Tibial nerve (tissue), 4 donors: ENCODE results near the gene GPR55. TPM values are rescaled to one million over a fixed set of nuclear protein-coding genes. Genes with fewer than 3 reads are reported as not detected.

Experiments used
- DNase-seq, 2 donors: peaks; one replicate each; pipeline ENCODE4 v3.0.0-alpha.2; 2019; ENCODE audit warnings: low spot score in 2 of 2
- H3K27ac ChIP-seq, 4 donors: fragments of 200-600 bp; sonication (generic) in 3 of 4; one replicate each; pipeline ENCODE4 v1.5.1; 2017 to 2019; ENCODE audit warnings: mild to moderate bottlenecking in 1 of 4
- H3K27me3 ChIP-seq, 2 donors: fragments of 200-600 bp; sonication (generic) in 1 of 2; one replicate each; pipeline versions ENCODE4 v1.5.1 to v1.6.0; 2017 to 2019
- H3K36me3 ChIP-seq, 3 donors: fragments of 200-600 bp; sonication (generic); one replicate each; pipeline ENCODE4 v1.5.1; 2018 to 2019
- H3K4me1 ChIP-seq, 4 donors: fragments of 200-600 bp; sonication (generic) in 3 of 4; one replicate each; pipeline ENCODE4 v1.5.1; 2017 to 2019
- H3K4me3 ChIP-seq, 4 donors: fragments of 200-600 bp; sonication (generic) in 3 of 4; one replicate each; pipeline ENCODE4 v1.5.1; 2017 to 2019; ENCODE audit warnings: mild to moderate bottlenecking in 1 of 4, moderate library complexity in 1 of 4
- H3K9me3 ChIP-seq, 4 donors: fragments of 200-600 bp; sonication (generic) in 3 of 4; one replicate each; pipeline ENCODE4 v1.5.1; 2017 to 2019
- EP300 ChIP-seq, 2 donors: sonication (generic); formaldehyde crosslinking; IDR thresholded peaks; one replicate each; pipeline ENCODE4 v1.6.1; 2017; ENCODE audit warnings: antibody characterized with exemption in 2 of 2, mild to moderate bottlenecking in 1 of 2
- POLR2A ChIP-seq, 2 donors: fragments of 450-650 bp; IDR thresholded peaks; one replicate each; pipeline ENCODE4 v1.6.1; 2017; ENCODE audit warnings: antibody characterized with exemption in 2 of 2, mild to moderate bottlenecking in 2 of 2, moderate library complexity in 2 of 2
- WGBS, 2 donors: methylation state at CpG; one replicate each; pipeline ENCODE4 v1.1.5; 2018; 5-methylcytosine and 5-hydroxymethylcytosine counted together
- total RNA-seq, 4 donors: library from RNA; depleted of rRNA; stranded (reverse); fragments of >200 nt; gene quantifications; one replicate each; pipeline ENCODE4 v1.1.0, GENCODE V29; 2016
- TF ChIP-seq, protein P1 (sequence below), 5 experiments: fragments of 200-600 bp in 3 of 5; fragments of 450-650 bp in 2 of 5; sonication (generic) in 3 of 5; IDR thresholded peaks; one replicate each; pipeline ENCODE4 v1.5.1; 2016 to 2019; ENCODE audit warnings: antibody characterized with exemption in 5 of 5, mild to moderate bottlenecking in 3 of 5, moderate library complexity in 2 of 5

GPR55 gene
- total RNA-seq, 4 donors from 2014 or later, result 0.21 TPM; not detected in 3

DNA sequence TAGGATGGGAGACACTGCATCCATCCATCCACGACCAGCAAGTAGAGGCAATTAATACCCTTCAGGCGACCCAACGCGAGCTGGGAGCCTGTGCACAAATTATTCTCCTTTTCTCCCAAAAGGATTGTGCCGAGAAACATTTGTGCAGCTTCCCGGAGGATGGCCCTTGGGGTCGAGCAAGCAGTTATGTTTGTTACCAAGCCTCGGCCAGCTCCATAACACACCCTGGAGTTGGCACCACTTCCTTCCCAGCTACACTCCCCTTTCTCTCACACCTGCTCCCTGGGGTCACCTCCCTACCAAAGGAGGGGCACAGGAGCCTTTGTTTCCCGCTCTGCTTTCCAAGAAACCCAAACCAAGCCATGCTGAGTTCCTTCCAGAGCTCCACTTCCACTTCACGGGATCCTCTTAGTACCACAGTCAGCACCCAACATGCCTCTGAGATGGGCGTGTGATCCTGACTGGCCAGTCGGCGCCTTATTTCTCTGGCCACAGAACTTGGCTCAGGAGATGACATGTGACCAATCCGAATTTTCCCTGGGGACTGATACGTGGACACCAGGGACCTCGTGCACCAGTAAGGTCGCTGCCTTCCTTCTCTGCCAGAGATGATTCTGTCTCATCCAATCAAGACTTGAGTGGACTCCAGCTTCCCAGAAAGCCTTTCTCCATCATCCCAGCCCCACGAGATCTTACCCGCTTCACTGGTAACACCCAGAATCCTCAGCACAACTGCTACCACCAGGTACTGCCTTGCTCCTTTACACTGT lies 28.5 kb downstream of the GPR55 start:
- DNase-seq, result no peak
- Histone ChIP-seq H3K27ac (no peak overlapping the region), H3K36me3 (no peaks in the 10 kb centered on the region), H3K4me3 (no peak overlapping the region), H3K27me3 (peaks cover 0 to 4% of the 10 kb centered on the region in 2 donors), H3K4me1 (peaks cover 0 to 8% (median 4%) of the 10 kb centered on the region in 4 donors), H3K9me3 (peaks cover 0 to 8% (median 0%) of the 10 kb centered on the region in 4 donors)
- WGBS, 2 donors, result 77 to 86% methylated on average over 19 of the region's 19 CpGs
- no peak for TF ChIP-seq POLR2A (IDR thresholded peaks at IDR 0.05)
- TF ChIP-seq EP300 (IDR thresholded peaks at IDR 0.05), result no peak
- TF ChIP-seq, protein P1, sequence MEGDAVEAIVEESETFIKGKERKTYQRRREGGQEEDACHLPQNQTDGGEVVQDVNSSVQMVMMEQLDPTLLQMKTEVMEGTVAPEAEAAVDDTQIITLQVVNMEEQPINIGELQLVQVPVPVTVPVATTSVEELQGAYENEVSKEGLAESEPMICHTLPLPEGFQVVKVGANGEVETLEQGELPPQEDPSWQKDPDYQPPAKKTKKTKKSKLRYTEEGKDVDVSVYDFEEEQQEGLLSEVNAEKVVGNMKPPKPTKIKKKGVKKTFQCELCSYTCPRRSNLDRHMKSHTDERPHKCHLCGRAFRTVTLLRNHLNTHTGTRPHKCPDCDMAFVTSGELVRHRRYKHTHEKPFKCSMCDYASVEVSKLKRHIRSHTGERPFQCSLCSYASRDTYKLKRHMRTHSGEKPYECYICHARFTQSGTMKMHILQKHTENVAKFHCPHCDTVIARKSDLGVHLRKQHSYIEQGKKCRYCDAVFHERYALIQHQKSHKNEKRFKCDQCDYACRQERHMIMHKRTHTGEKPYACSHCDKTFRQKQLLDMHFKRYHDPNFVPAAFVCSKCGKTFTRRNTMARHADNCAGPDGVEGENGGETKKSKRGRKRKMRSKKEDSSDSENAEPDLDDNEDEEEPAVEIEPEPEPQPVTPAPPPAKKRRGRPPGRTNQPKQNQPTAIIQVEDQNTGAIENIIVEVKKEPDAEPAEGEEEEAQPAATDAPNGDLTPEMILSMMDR (IDR thresholded peaks at IDR 0.05), result no peak

DNA sequence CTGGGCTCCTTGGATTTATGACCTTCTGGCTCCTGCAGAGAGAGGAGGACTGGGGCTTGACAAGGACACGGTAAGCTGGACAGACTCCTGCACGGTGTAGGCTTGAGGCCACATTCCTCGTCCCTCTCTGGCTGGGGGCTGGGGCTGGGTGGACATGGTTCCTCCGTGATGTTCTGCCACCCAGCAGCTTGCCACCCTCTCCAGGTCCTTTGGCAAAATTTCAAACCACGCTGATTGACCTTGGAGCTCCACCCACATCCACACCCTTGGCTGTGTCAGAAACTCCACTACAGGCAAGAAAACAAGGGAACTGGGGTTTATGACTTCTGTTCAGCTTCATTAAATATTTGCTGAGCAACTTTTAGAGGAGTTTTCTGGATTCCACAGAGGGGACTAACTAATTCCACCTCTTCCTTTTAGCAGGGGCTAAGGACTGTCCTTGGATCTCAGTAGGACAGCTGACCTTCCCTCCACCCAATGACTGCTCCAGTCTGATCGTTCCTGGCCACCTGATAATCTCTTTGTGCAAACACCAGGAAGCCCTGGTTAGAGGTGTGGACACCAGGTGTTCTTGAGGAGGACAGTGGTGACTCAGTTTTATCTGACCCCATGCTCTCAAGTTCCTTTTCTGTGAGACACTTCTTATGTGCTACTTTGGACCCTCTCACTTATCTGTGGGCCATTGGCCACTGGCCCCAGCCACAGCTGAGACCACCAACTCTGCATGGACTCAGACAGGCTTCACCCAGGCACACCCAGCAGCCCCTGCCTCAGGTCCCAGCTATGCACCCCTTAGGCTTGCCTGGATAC lies 29.3 kb downstream of the GPR55 start:
- Histone ChIP-seq H3K9me3 (peaks cover 0 to 8% (median 0%) of the 10 kb centered on the region in 4 donors), H3K36me3 (no peaks in the 10 kb centered on the region), H3K4me1 (peaks cover 0 to 8% (median 4%) of the 10 kb centered on the region in 4 donors), H3K4me3 (no peak overlapping the region), H3K27ac (peak overlapping the region in 1 of 4 donors; percentile 50), H3K27me3 (peaks cover 0 to 4% of the 10 kb centered on the region in 2 donors)
- 45 to 55% methylated on average over 6 of the region's 6 CpGs for WGBS, 2 donors
- no peak for DNase-seq
- TF ChIP-seq EP300 (IDR thresholded peaks at IDR 0.05) (no peak), POLR2A (IDR thresholded peaks at IDR 0.05) (no peak)
- TF ChIP-seq, protein P1 (IDR thresholded peaks at IDR 0.05), result no peak

DNA sequence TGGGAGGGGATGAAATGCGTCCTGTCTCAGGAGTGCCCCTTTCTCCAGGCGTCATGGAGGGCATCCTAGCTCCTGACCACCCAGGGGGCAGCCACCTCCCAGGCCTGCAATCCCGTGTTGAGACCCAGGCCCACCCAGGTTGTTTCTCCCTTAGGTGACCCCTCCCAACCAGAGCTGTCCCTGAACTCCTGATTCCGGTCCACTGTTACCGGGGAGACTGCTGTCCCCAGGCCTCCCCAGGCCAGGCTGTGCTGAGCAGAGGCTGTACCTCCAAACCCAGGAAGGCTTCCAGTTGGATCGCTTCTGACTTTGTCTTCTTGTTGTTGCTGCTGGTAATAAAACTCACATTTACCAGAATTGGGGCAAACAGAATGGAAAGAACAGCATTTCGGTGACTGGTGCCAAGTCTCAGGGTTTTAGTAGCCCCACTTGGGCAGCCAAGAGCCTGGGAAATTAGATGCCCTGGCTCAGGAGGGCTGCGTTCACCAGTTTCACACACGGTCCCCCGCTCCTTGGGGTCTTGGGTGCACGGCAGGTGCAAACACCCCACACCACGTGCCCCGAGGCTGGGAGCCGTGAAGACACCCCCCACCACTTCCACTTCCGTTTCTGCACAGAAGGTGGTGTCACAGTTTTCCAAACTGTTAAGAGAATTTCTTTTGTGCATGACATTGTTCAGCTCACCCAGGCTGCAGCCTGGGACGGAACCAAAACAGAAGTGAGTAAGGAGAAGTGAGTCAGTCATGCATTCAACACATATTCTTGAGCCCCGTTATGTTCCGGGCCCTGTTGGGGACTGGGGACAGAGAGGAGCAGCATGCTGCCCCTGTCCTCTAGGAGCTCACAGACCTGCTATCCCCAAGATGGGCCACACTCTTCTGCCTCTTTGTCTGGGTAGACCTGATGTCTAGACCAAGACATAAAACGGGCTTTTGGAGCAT lies 30.9 kb downstream of the GPR55 start:
- Histone ChIP-seq H3K27ac (no peak overlapping the region), H3K9me3 (peaks cover 0 to 8% (median 0%) of the 10 kb centered on the region in 4 donors), H3K36me3 (no peaks in the 10 kb centered on the region), H3K4me3 (no peak overlapping the region), H3K4me1 (peaks cover 0 to 8% (median 2%) of the 10 kb centered on the region in 4 donors), H3K27me3 (peaks cover 0 to 4% of the 10 kb centered on the region in 2 donors)
- DNase-seq, result no peak
- no peak for TF ChIP-seq POLR2A (IDR thresholded peaks at IDR 0.05)
- WGBS, 2 donors, result 64 to 71% methylated on average over 17 to 19 of the region's 19 CpGs

DNA sequence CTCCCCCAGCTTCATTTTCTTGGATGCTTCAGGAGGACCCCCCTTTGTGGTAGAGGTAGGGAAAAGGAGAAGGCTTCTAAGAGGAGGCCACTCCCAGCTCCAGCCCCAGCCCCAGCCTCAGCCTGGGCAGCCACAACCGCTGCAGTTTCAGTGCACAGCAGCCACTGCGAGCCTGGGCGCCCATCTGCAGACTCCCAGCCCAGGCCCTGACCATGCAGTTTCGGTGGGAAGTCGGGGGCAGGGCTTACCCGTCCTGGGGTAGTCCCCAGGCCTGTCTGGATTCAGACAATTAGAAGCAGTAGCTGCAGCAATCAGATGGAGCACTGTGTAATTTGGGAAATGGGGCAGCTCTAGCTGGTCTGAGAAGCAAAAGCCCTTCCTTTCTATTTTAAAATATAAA lies 31.7 kb downstream of the GPR55 start:
- Histone ChIP-seq H3K27ac (no peak overlapping the region), H3K4me3 (no peak overlapping the region), H3K4me1 (peaks cover 0 to 8% (median 0%) of the 10 kb centered on the region in 4 donors), H3K9me3 (peaks cover 0 to 8% (median 0%) of the 10 kb centered on the region in 4 donors), H3K27me3 (peaks cover 0 to 4% of the 10 kb centered on the region in 2 donors), H3K36me3 (no peaks in the 10 kb centered on the region)
- DNase-seq, result no peak
- WGBS, 2 donors, result 27 to 37% methylated on average over 6 of the region's 6 CpGs
- TF ChIP-seq, protein P1 (IDR thresholded peaks at IDR 0.05), result no peak
- TF ChIP-seq EP300 (IDR thresholded peaks at IDR 0.05) (no peak), POLR2A (IDR thresholded peaks at IDR 0.05) (no peak)

DNA sequence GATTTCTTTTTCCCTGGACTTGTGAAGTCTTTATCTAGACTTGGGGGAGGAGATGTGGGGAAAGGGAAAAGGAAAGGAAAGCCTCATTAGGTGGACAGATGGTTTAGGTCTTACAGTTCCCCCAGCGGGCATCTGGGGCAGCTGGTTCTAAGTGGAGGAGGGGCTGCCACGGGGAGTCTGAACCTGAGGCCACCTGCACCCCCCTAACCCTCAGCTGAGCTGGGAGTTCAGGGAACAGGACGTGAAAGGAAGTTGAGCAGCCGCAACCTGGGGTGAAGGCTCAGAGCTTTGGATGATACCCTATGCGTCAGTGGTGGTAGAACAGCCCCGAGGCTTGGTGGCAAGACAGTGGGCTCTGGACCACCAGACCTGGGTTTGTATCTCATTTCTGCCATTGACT lies 33.5 kb downstream of the GPR55 start:
- WGBS, 2 donors, result 58 to 63% methylated on average over 6 of the region's 6 CpGs
- no peak for TF ChIP-seq POLR2A (IDR thresholded peaks at IDR 0.05)
- no peak for TF ChIP-seq EP300 (IDR thresholded peaks at IDR 0.05)
- TF ChIP-seq, protein P1 (IDR thresholded peaks at IDR 0.05), result no peak
- no peak overlapping the region for H3K4me3 ChIP-seq
- H3K9me3 ChIP-seq, result peaks cover 0 to 8% (median 0%) of the 10 kb centered on the region in 4 donors
- peaks cover 0 to 4% of the 10 kb centered on the region in 2 donors for H3K27me3 ChIP-seq
- DNase-seq, result no peak
- no peak overlapping the region for H3K27ac ChIP-seq
- H3K36me3 ChIP-seq, result no peaks in the 10 kb centered on the region
- H3K4me1 ChIP-seq, result peaks cover 0 to 8% (median 0%) of the 10 kb centered on the region in 4 donors
